GM12878 (cell line): ENCODE data around the gene MTFMT. TPM values are rescaled to one million over a fixed set of nuclear protein-coding genes. Genes with fewer than 3 reads are reported as not detected.
A peak's percentile ranks its signal among the peaks of the same experiment; 100 is the strongest.
"Not testable (repeated sequence)": the region's sequence is repeated elsewhere in the genome, so short reads cannot be mapped to it uniquely, and the experiment has no call there.

Source experiments
- ATAC-seq: fragments of 200-7000 bp; cut with Tn5 transposase; 3 replicates; pipeline ENCODE4 v1.9.1; 2020; ENCODE audit warnings: mild to moderate bottlenecking, moderate library complexity
- BruUV-seq: library from RNA; stranded (reverse); fragments of 400-500 nt; replicated peaks from 2 replicates; lab custom pipeline; 2021; lab: Mats Ljungman, UMichigan
- CTCF ChIA-PET: fragments of 300-600 bp; sonication (Branson Sonifier 250); formaldehyde crosslinking; extraction: SDS; loops from one replicate; lab custom pipeline; 2021; ENCODE audit warnings: inconsistent platforms; lab: Yijun Ruan, JAX
- POLR2A ChIA-PET: fragments of 350-600 bp; formaldehyde crosslinking; extraction: SDS; loops from one replicate; lab custom pipeline; 2021; ENCODE audit warnings: inconsistent platforms; lab: Charles Lee
- RAD21 ChIA-PET: fragments of 300-600 bp; sonication (Branson Sonifier 250); formaldehyde crosslinking; loops from one replicate; lab custom pipeline; 2023; ENCODE audit warnings: antibody characterized with exemption; ENCODE audit not compliant: unreplicated experiment; lab: Charles Lee
- SMC1A ChIA-PET: fragments of 300-600 bp; sonication (Branson Sonifier 250); formaldehyde crosslinking; loops from one replicate; lab custom pipeline; 2023; ENCODE audit not compliant: unreplicated experiment, uncharacterized antibody; lab: Charles Lee
- DNase-seq: peaks from one replicate; pipeline ENCODE4 v3.0.0-alpha.2; 2011; ENCODE audit warnings: low read depth, low spot score
- FAIRE-seq: peaks from 3 replicates; lab custom pipeline; 2011; peaks lifted over from hg19 to GRCh38; lab: Jason Lieb, UNC
- H2AFZ ChIP-seq: 2 replicates; pipeline ENCODE4 v1.6.0; 2011; ENCODE audit warnings: low read depth, low read length, control low read depth; ENCODE audit not compliant: control insufficient read depth
- H3K27ac ChIP-seq: 2 replicates; pipeline ENCODE4 v1.5.1; 2011; ENCODE audit warnings: control low read depth; ENCODE audit not compliant: control insufficient read depth, insufficient read depth
- H3K27me3 ChIP-seq, 2 experiments: replicated peaks in 1 of 2; 2 replicates each; pipeline versions ENCODE4 v1.6.0 to v1.6.1; 2011; ENCODE audit warnings: low read length in 1 of 2; ENCODE audit not compliant: control insufficient read depth in 2 of 2, insufficient read depth in 2 of 2
- H3K36me3 ChIP-seq, 2 experiments: 2 replicates each; pipeline ENCODE4 v1.5.1; 2011; ENCODE audit warnings: low read length in 1 of 2; ENCODE audit not compliant: control insufficient read depth in 2 of 2, insufficient read depth in 2 of 2
- H3K4me1 ChIP-seq: 2 replicates; pipeline ENCODE4 v1.6.1; 2011; ENCODE audit warnings: mild to moderate bottlenecking, low read length, moderate library complexity, mixed read lengths; ENCODE audit not compliant: control insufficient read depth, insufficient read depth
- H3K4me2 ChIP-seq: 2 replicates; pipeline ENCODE4 v1.6.0; 2011; ENCODE audit warnings: control low read depth; ENCODE audit not compliant: control insufficient read depth, insufficient read depth
- H3K4me3 ChIP-seq: fragments of 200-600 bp; sonication (generic); 2 replicates; pipeline ENCODE4 v1.5.1; 2016
- H3K79me2 ChIP-seq: 2 replicates; pipeline ENCODE4 v1.6.0; 2011; ENCODE audit warnings: low read length; ENCODE audit not compliant: control insufficient read depth, insufficient read depth
- H3K9ac ChIP-seq: 2 replicates; pipeline ENCODE4 v1.8.0; 2011; ENCODE audit warnings: low read length, control low read depth, mixed read lengths; ENCODE audit not compliant: control insufficient read depth, insufficient read depth
- H3K9me3 ChIP-seq: replicated peaks from 3 replicates; pipeline ENCODE4 v1.5.1; 2011; ENCODE audit warnings: mild to moderate bottlenecking, low read length; ENCODE audit not compliant: control insufficient read depth, insufficient read depth
- H4K20me1 ChIP-seq: 2 replicates; pipeline ENCODE4 v1.6.0; 2011; ENCODE audit not compliant: control insufficient read depth, insufficient read depth
- IKZF2 ChIP-seq, 2 experiments: fragments of 450-650 bp; IDR thresholded peaks; 2 replicates each; pipeline ENCODE4 v1.6.1; 2017; ENCODE audit warnings: mild to moderate bottlenecking in 2 of 2, moderate library complexity in 2 of 2
- NR2F1 ChIP-seq: fragments of 450-650 bp; conservative IDR thresholded peaks from 2 replicates; pipeline ENCODE4 v1.6.1; 2017; ENCODE audit warnings: mild to moderate bottlenecking
- PKNOX1 ChIP-seq: fragments of 450-650 bp; IDR thresholded peaks from 2 replicates; pipeline ENCODE4 v1.6.1; 2016; ENCODE audit warnings: mild to moderate bottlenecking
- SUPT20H ChIP-seq: IDR thresholded peaks from 2 replicates; pipeline ENCODE4 v1.6.1; 2011; ENCODE audit warnings: low read depth, mild to moderate bottlenecking, low read length, moderate library complexity, borderline replicate concordance; ENCODE audit not compliant: control insufficient read depth
- TCF7 ChIP-seq: IDR thresholded peaks from 2 replicates; pipeline ENCODE4 v1.6.1; 2014; ENCODE audit warnings: antibody characterized with exemption, borderline replicate concordance
- WGBS: methylation state at CpG from one replicate; pipeline ENCODE4 v1.1.6; 2016; ENCODE audit warnings: low lambda C conversion rate; ENCODE audit not compliant: insufficient replicate concordance, insufficient coverage; ENCODE audit errors: missing lambda C conversion rate; 5-methylcytosine and 5-hydroxymethylcytosine counted together
- in situ Hi-C: fragments of 300-500 bp; cut with MboI; formaldehyde crosslinking; loops from 9 replicates; pipeline ENCODE4 v1.14.3; 2018; ENCODE audit warnings: mixed read lengths
- intact Hi-C: fragments of 100-400 bp; cut with micrococcal nuclease; formaldehyde crosslinking; loops from one replicate; pipeline ENCODE4 v1.14.2; 2022; ENCODE audit not compliant: unreplicated experiment
- polyA plus RNA-seq, 11 experiments: library from polyadenylated mRNA; depleted of rRNA in 4 of 11; unstranded in 6 of 11; stranded (reverse) in 5 of 11; fragments of >200 nt; fragmentation: Nextera tagmentation in 4 of 11; fragmentation: Illumina TruSeq in 1 of 11; extraction: Ambion mirVana in 4 of 11; extraction: Trizol in 1 of 11; gene quantifications; 1 replicate in 1 of 11; 2 replicates in 10 of 11; pipeline versions ENCODE4 v1.2.1 to v1.2.3, GENCODE V29; 2011 to 2016; ENCODE audit warnings: inconsistent platforms in 2 of 11, missing spikeins in 2 of 11, low read depth in 1 of 11
- total RNA-seq, 4 experiments: library from RNA; depleted of rRNA in 3 of 4; stranded (reverse); fragments of >200 nt in 3 of 4; fragmentation: Illumina TruSeq in 1 of 4; extraction: Trizol in 1 of 4; gene quantifications; 2 replicates each; pipeline versions ENCODE4 v1.2.1 to v1.2.3, GENCODE V29; 2013 to 2021

The MTFMT gene
- total and polyA plus RNA-seq, 10 of the 15 experiments (the other 5 are each of a cell fraction or from before 2014, with no cell fraction given): 1.7 to 29.8 (median 17.4) TPM

- H4K20me1 ChIP-seq, H3K9me3 ChIP-seq, ATAC-seq, H3K27ac ChIP-seq, H3K4me3 ChIP-seq, in situ Hi-C loops, SMC1A ChIA-PET, intact Hi-C loops, H3K4me2 ChIP-seq, BruUV-seq, DNase-seq, CTCF ChIA-PET, RAD21 ChIA-PET, FAIRE-seq, H2AFZ ChIP-seq, H3K79me2 ChIP-seq, H3K4me1 ChIP-seq, H3K9ac ChIP-seq, POLR2A ChIA-PET, H3K27me3 ChIP-seq, H3K36me3 ChIP-seq: not testable (repeated sequence)
- WGBS: 72% methylated on average over 22 of the region's 22 CpGs
Observed at GRCh38 chr15:65074946-65075345, 45.5 kb upstream of the MTFMT start.

GRCh38 chr15:65072617-65073016, 43.2 kb upstream of the MTFMT start:
- BruUV-seq: no TSS peak
- H3K9ac ChIP-seq: no peak overlapping the region
- no peaks in the 10 kb centered on the region; a peak in 2 of 4 replicates for H3K27me3 ChIP-seq
- no peak overlapping the region for H3K27ac ChIP-seq
- no peak for TF ChIP-seq IKZF2 (IDR thresholded peaks at IDR 0.05)
- peak; percentile 36; the same call in 1 of the 2 replicates for TF ChIP-seq NR2F1
- no peak for TF ChIP-seq PKNOX1
- TF ChIP-seq SUPT20H: no peak
- TF ChIP-seq TCF7: no peak
- RAD21 ChIA-PET: no interaction called here
- no peaks in the 10 kb centered on the region for H3K4me1 ChIP-seq
- in situ Hi-C loops: no loop called here
- SMC1A ChIA-PET: interaction anchor here (0.9 to 1.3 kb wide), 2 partner anchors 10 to 69 kb away, joined by 3 to 4 read pairs; no protein-coding TSS in a partner anchor
- POLR2A ChIA-PET: interaction anchor here (0.6 kb wide), 1 partner anchor 894 kb away, joined by 5 read pairs; no protein-coding TSS in a partner anchor
- no peak overlapping the region for H3K4me2 ChIP-seq
- no peak for ATAC-seq
- no peaks in the 10 kb centered on the region for H3K79me2 ChIP-seq
- DNase-seq: no peak
- no peaks in the 10 kb centered on the region for H3K9me3 ChIP-seq
- intact Hi-C loops: no loop called here
- H3K4me3 ChIP-seq: no peak overlapping the region
- no peaks in the 10 kb centered on the region for H3K36me3 ChIP-seq
- no peak for FAIRE-seq
- WGBS: 23% methylated on average over 3 of the region's 3 CpGs
- no peak overlapping the region for H2AFZ ChIP-seq
- CTCF ChIA-PET: interaction anchor here (1.0 kb wide), 1 partner anchor 39 kb away, joined by 4 read pairs; no protein-coding TSS in a partner anchor
- H4K20me1 ChIP-seq: no peaks in the 10 kb centered on the region
